Glomerular visceral epithelial cell (primary cell): ENCODE measurements around the gene TAL1.
"Not testable (repeated sequence)": the region's sequence is repeated elsewhere in the genome, so short reads cannot be mapped to it uniquely, and the experiment has no call there.

Experiments
- DNase-seq: peaks from one replicate; pipeline ENCODE4 v3.0.0-alpha.2; 2016; ENCODE audit errors: extremely low spot score

The TAL1 gene

DNA sequence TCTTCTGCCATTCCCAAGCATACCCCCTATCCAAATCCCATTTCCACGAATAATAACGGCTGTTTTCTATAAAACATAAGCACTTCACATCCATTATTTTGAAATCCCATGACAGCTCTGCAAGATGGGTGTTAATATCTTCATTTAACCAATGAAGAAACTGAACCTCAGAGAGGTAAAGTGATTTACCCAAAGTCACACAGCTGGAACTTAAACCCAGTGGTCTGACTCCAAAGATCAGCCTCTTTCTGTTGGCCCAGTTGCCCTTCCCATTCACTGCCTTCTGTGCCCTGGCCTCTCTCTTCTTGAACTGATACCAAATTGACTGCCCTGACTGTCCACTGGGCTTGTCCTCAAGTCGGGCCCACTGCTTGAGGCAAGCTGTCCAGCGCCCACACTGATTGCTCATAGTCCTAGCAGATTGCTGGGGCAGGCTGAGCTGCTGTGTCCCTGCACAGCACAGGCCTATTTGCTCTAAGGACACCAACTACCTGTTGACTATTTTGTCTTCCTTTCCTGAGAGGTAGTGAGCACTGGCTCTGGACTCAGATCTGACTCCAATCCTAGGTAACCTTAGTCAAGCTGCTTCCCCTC lies 19.3 kb downstream of the TAL1 start:
- no peak for DNase-seq

DNA sequence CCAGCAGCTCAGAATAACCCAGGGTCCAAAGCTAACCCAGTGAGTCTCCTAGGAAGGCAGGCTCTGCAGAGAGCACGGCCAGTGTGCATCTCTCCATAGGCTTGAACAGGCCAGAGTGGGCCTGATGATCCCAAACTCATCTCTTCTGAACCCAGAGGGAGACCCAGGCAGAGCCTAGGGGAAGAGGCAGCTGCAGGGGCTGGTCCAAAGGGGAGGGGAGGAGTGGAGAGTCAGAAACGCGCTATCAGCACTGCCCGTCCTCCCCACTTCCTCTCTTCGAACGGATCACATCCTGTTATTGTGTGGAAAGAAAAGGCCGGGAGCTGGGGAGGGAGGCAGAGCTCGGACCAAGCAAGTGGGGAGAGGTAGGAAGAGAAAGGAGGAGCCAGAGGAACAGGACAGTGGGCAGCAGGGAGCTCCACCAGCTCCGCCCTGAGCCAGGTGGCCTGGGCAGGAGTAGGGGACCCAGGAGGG lies 20.2 kb downstream of the TAL1 start:
- DNase-seq: no peak

DNA sequence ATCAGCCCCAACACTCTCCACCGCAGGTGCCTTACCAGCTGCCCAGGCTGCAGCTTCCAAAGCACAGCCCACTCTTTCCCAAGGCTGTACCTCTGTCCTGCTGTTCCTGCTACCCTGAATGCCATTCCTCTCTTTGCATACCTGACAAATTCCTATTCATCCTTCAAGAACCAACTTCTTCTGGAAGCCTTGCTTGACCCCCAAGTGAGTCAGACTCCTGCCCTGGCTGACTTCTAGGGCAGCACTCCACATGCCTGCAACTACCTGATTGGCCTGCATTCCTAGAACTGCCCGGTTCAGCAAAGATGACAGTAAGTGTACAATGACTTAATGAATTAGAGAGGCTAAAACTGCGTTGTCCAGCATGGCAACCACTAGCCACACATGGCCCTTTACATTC lies 21.4 kb downstream of the TAL1 start:
- no peak for DNase-seq

DNA sequence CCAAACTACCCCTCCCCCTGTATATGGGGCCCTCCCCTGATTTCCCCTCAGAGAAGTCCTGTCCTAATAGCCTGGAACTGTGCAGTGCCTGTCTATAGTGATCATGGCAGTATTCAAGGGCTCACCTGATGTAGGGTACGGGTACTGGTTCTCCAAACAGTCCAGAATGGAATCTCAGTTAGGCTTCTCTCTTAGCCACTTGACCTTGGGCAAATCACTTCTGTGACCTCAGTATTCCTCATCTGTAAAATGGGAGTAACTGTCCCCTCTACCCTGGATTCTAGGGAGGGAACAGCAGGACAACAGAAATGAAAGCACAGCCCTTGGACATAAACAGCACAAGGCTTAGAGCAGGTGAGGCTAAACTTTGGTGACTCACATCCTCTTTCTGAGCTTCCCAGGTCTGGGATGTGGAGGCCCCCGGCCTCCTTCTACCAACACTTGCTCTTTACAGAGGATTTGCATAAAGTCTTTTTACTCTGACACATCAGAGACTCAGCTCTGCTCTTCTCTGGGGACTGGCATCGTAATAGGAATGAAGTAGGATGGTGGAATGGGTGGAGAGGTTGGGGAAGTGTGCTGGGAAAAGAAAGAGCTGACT lies 22.2 kb downstream of the TAL1 start:
- DNase-seq: no peak

DNA sequence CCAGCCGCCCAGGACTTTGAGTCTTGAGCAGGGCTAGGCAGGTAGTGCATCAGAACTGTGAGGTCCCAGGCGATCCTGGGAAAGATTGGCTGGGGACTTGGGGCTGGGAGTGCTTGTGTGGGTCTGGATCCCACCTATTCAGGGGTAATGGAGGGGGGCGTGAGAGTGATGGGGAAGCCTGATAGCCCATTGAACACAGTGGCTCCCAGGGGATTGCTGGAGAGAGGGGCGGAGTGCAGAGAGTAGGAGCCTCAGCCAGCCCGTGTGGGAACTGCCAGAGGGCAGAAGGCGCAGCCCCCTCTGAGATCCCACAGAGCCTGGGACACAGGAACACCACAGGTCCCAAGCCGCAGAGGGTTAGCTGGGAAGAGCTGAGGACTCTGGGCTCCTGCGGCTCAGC lies 22.9 kb downstream of the TAL1 start:
- DNase-seq: no peak

DNA sequence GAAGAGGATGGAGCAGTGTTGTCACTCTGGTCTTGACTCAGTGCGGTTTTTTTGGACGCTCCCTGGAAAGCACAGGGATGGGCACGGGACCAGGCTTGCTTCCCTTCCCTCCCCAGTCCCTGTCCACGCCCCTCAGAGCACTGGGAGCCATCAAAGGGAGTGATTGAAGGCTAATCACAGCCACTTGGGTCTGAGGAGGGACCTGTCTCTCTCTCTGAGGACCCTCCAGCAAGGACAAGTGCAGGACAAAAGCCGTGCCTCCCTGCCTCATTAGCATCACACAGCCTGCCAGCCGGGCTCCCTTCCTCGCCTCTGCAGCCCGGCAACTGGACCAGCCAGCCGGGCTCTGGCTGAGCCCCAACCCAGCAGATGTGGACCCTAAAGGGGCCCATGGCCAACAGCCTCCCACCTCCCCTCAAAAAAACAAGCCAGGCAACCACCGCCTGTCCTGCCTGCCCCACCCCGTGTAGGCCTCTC lies 23.6 kb downstream of the TAL1 start:
- no peak for DNase-seq

DNA sequence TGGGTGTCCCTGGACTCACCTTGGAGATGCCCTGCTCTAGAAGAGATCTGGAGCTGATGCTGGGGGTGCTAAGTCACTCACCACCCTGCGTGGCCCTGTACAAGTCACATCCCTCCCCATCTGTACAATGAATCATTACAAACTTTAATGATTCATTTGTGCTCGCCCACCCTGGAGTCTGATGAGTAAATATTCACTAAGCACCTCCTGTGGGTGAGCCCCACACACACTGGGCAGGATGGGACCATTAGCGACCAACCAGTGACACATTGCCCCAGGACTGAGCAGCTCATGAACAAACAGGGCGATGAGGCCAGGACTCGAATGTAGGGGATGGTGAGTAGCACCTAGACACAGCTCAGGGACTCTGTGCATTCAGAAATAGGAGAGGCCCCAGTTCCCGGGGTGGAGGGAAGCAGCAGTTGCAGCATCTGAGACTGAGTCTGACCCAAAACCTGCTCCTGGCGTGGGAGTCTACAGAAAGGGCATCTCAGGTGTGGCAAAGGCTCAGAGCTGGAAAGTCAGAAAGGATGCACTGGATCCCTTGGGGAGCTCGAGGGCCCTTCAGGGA lies 24.1 kb downstream of the TAL1 start:
- no peak for DNase-seq

DNA sequence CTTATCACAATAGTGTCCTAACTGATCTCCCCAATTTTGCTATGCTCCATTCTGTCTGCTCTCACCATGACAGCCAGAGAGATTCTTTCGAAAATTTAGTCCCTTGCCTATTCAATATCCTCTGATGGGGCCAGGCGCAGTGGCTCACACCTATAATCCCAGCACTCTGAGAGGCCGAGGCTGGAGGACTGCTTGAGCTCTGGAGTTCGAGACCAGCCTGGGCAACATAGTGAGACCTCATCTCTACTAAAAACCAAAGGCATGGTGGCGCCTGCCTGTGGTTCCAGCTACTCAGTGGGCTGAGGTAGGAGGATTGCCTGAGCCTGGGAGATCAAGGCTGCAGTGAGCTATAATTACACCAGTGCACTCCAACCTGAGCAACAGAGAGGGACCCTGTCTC lies 26.1 kb downstream of the TAL1 start:
- DNase-seq: no peak

DNA sequence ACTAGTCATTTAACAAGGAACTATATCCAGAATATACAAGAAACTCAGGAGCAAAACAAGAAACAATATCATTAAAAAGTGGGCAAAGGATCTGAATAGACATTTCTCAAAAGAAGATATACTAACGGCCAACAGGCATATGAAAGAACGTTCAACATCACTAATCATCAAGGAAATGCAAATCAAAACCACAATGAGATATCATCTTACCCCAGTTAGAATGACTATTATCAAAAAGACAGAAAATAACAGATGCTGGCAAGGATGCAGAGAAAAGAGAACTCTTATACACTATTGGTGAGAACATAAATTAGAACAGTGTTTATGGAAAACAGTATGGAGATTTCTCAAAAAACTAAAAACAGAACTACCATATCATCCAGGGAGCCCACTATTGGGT lies 28.5 kb downstream of the TAL1 start:
- DNase-seq: not testable (repeated sequence)

DNA sequence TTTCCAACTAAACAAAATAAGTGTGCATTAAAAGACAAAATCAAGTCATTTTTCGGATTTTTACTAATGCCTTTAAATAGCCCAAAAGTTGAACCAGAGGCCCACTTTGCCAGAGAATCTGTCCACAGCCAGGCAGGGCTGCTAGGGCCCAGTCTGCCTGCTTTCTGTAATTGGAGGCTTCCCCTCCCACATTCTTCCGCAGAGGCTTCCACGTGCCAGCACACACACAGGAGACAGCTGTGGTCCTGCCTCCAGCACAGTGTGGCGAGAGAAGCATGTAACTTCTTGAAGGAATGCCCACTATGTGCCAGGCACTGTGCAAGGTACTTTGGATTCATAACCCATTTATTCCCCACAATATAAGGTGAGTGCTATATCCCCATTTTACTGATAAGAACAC lies 30.8 kb downstream of the TAL1 start:
- DNase-seq: no peak

DNA sequence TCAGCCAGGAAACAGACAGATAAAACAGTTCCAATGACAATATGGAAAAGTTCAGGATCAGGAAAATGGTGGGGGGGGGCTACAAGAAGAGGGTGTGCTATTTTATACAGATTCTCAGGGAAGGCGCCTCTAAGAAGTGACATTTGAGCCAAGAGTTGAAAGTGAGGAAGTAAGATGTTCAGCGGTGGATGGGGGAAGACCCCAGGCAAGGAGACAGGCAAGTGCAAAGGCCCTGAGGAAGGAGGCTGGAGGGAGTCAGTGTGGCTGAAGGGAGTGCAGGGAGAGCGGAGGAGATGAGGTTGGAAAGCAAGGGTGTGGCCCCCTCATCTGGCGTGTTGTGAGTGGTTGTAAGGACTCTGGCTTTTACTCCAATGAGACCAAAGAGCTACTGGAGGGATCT lies 33.8 kb downstream of the TAL1 start:
- DNase-seq: no peak

DNA sequence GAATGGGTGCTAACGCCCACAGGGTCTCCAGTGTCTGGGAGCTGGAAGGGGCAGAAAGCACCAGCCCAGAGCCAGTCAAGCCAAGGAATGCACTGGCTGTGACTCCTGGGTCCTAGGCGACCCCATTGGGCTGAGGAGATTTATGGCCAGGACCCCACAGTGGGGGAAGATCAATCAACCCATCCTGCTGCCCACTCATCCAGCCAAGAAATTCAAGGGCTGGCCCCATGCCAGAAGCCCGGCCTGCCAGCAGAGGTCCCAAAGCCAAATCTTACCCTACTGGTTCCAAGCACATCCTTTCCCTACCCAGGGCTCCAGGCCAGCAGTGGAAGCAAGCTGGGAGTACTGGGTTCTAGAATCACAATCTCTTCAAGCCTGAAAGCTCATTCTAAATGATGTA lies 35.4 kb downstream of the TAL1 start:
- DNase-seq: no peak

DNA sequence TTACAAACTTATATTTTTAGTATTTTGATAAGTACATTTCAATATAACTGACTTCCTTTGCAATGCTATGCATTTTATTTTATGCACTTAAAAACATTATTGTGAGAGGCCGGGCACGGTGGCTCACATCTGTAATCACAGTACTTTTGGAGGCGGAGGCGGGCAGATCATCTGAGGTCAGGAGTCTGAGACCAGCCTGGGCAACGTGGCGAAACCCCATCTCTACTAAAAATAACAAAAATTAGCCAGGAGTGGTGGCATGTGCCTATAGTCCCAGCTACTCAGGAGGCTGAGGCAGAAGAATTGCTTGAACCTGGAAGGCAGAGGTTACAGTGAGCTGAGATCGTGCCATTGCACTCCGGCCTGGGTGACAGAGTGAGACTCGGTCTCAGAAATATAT lies 36.0 kb downstream of the TAL1 start:
- not testable (repeated sequence) for DNase-seq

DNA sequence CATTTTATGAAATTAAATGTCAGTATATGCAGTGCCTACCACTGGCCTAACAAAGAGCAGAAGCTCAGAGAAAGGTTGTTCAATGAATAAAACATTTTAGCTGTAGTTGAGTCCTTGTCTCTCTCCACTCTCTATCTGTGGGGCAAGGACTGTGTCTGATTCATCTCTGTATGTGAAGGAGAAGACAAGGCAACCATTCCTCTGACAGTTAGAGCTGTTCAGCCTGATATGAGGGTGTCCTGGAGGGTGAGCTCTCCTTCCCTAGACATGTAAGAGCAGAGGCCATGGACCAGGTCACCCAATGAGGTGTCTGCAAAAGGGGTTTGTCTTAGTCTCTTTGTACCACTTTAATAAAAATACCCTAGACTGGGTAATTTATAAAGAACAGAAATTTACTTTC lies 37.7 kb downstream of the TAL1 start:
- no peak for DNase-seq

DNA sequence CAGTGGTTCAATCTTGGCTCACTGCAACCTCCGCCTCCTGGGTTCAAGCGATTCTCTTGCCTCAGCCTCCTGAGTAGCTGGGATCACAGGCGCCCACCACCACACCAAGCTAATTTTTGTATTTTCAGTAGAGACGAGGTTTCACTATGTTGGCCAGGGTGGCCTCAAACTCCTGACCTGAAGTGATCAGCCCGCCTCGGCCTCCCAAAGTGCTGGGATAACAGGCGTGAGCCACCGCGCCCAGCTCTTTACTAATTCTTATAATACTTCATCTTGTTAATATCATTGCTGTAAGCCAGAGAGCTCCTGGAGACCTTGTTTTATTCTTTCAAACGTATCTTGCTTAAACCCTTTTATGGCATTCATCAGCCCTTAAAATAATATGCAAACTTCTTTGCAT lies 38.5 kb downstream of the TAL1 start:
- not testable (repeated sequence) for DNase-seq

DNA sequence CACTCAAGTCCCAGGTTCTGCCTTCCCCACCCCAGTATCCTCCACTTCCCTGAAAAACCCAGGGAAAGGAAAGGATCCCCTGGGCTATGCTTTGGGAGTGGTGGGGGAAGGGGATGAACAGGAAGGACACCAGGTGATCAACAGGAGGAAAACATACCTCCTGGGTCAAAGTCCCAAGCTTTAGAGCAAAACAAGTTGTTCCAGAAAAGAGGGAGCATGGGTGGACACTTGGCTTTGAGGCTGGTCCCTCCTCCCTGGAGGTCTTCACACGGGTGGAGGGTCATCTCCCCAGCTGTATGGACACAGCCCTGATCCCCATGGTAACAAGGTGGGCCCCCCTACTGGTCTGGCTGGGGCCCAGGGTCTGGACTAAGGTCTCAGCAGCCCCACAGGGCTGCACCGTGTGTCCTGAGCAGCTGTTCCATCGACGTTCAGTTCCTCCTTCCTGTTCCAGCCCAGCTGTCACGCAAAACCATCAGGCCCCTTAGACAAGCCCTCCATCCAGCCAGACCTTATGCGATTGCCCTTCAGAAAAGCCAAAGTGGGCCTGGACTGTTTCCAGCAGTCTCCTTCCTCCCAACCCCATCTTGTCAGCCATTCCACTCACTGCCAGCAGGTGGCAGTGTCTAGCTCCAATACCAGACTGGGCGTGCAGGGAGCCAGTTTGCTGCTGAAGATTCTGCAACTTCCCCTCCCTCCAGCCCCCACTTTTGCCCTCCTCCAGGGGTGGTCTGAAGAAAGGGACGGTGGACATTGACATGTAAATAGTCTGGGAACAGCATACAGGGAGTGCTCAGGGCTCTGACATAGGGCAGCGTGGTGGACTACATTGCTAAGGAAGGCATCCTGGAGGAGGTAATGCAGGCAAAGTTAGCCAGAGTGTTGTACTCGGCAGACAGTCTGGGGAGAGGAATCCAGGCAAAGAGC lies 39.3 kb downstream of the TAL1 start:
- DNase-seq: peak; percentile 84

DNA sequence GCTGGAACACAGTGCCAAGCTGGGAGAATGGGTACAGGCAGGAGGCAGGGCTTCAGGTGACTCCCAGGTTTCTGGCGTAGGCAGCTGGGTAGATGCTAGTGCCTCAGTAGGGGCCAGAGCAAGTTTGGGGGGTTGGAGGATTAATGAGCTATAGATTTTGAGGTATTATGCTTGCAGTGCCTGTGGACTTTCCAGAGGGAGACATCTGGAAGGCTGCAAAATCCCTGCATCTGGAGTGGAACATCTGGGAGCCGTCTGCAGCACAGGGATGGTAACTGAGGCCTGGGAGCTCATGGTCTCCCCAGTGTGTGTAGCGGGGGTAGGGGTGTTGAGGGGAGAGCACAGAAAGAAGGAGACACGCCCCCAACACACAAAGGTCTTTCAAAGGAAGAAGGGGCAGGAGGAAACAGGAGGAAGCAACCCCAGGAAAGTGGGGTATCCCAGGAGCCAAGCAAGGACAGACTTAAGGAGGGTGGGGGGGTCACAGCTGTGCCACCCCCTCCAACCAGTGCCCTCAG lies 40.0 kb downstream of the TAL1 start:
- no peak for DNase-seq

DNA sequence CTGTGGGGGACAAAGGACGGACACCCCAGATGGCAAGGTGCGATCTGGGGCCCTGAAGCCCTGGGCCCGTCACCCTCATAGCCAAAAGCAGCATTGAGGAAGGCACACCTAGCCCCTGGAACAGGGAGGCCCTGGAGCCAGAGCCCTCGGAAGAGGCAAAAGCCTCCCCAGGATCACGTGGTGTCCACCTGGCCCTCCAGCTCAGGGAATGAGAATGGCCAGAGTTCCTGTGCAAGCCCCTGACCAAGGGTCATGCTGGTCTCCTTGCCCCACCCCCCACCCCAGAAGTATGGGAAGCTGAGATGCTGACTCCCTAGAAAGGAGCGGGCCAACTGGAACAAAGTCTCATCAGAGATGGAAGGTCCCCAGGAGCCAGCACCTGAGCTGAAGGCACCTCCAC lies 41.2 kb downstream of the TAL1 start:
- no peak for DNase-seq

DNA sequence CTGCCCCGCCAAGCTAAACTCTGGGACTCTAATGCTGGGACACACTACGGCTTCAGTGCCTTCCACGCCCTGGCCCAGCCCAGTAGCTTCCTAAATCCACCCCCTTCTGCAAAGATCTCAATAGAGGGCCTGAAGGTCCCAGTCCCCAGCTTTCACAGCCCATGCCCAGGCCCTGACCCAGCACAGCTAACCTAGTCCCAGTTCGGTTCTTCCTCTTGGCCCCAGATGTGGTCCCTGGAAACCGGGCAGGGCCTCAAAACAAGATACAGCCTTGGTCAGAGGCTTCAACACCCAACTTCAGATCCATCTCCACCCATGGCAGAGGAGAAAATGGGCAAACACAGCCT lies 41.5 kb downstream of the TAL1 start:
- no peak for DNase-seq

DNA sequence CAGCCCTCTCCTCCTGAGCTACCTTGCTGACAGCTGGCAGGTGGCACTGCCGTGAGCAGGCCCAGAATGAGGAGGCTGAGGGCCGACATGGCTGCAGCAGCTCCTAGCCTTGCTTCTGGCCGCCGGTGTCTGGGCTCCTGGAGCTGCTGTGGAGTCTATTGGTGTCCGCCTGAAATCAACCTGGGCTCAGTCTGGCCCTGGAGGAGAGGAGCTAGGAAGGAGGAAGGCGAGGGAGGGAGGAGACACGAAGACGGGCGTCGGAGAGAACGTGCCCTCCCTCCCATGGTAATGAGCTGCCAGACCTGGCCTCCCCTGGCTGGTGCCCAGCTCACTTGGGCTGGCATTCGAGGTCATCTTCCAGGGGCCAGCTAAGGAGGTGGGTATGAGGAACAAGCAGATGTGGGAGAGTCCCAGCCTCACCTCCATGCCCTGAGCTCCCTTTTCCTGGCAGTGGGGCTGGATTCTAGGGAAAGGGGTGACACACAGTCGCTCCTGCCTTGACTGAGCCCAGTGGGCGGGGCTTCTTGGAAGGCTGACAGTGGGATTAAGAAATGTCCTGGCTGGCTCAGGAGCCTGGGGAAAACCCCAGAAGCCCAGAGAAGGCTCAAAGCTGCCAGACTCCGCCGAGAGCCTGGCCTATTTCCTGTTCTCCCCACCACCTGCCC lies 42.0 kb downstream of the TAL1 start, which contains the start of gene PDZK1IP1:
Gene PDZK1IP1, minus strand, starts transcription at position 193 of the 665 bp plus-strand sequence. Its CDS starts 104 bp downstream, at position 89.
- DNase-seq: peak; percentile 99
